AG10803 (cell line): ENCODE measurements around the gene SLC25A26.
"Not testable (repeated sequence)": the region's sequence is repeated elsewhere in the genome, so short reads cannot be mapped to it uniquely, and the experiment has no call there.

Experiments
- DNase-seq: peaks from one replicate; pipeline ENCODE4 v3.0.0; 2010; ENCODE audit warnings: low read depth
- H3K4me3 ChIP-seq: 2 replicates; pipeline ENCODE4 v1.5.1; 2011; ENCODE audit warnings: mild to moderate bottlenecking, low read length, control low read depth
- TF ChIP-seq, protein P1 (sequence below): conservative IDR thresholded peaks from 2 replicates; pipeline ENCODE4 v1.5.1; 2011; ENCODE audit warnings: mild to moderate bottlenecking, low read length, control low read depth, inconsistent platforms

SLC25A26 gene

DNA sequence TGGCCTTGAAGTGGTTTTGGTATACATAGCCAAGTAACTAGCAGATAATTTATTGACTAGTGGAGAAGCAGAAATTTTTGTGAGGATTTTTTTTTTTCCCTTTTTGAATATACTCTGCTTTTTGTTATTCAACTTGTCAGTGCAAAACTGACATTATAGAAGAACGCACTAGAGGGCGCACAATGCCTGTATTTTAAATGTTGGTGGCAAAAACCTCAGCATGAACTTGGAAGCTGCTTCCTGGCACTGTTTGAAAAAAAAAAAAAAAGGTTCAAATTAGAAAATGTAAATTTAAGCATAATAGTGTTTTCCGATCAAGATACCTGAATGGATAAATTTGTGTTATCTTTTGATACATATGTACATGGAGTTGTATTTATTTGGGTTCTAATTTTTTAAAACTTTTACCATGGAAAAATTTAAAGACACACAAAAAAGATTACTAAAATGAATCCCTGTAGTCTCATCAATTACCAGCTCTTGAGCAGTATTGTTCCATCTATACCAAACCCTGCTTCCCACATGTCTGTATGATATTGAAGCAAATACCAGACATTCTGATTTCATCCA, 56.0 kb downstream of the SLC25A26 start:
- H3K4me3 ChIP-seq: no peak overlapping the region
- DNase-seq: peak; percentile 76
- TF ChIP-seq, protein P1, sequence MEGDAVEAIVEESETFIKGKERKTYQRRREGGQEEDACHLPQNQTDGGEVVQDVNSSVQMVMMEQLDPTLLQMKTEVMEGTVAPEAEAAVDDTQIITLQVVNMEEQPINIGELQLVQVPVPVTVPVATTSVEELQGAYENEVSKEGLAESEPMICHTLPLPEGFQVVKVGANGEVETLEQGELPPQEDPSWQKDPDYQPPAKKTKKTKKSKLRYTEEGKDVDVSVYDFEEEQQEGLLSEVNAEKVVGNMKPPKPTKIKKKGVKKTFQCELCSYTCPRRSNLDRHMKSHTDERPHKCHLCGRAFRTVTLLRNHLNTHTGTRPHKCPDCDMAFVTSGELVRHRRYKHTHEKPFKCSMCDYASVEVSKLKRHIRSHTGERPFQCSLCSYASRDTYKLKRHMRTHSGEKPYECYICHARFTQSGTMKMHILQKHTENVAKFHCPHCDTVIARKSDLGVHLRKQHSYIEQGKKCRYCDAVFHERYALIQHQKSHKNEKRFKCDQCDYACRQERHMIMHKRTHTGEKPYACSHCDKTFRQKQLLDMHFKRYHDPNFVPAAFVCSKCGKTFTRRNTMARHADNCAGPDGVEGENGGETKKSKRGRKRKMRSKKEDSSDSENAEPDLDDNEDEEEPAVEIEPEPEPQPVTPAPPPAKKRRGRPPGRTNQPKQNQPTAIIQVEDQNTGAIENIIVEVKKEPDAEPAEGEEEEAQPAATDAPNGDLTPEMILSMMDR: peak; percentile 67

DNA sequence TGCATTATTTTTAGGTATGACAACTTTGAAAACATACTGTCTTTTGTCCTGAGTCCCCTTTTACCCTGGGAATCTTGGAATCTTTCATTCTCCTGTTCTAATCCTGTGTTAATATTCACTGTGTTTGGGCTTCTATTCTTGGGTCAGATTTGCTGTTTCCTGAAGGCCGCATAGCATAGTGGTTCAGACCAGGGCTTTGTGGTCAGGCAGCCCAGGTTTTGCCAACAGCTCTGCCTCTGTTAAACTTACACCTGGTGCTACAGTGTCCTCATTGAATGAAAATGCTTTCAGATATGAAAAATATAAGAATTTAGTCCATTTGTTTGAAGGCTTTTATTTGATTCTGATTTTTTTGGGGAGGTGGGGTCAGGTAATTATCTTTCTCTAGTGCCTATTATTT, 58.4 kb downstream of the SLC25A26 start:
- H3K4me3 ChIP-seq: no peak overlapping the region
- TF ChIP-seq, protein P1: no peak
- no peak for DNase-seq

DNA sequence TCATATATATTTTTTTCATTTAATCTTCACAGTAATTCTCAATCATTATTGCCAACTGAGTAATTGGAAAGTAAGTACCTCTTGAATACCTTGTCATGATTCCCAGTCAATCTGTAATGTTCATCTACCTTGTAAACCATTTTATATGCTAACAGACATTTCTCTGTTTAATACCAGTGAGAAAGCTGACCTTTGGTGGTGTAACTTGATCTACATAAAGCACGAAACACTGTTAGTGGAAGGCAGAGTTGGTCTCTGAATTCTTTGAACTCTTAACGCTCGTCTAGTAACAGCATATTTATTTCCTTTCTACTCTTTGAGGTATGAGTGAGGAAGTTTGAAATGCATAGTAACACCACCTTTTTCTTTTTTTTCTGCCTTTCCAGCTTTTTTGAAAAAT, 59.5 kb downstream of the SLC25A26 start:
- H3K4me3 ChIP-seq: no peak overlapping the region
- DNase-seq: no peak
- TF ChIP-seq, protein P1: no peak

GRCh38 chr3:66291922-66292321, 71.1 kb downstream of the SLC25A26 start:
- H3K4me3 ChIP-seq, DNase-seq: not testable (repeated sequence)

DNA sequence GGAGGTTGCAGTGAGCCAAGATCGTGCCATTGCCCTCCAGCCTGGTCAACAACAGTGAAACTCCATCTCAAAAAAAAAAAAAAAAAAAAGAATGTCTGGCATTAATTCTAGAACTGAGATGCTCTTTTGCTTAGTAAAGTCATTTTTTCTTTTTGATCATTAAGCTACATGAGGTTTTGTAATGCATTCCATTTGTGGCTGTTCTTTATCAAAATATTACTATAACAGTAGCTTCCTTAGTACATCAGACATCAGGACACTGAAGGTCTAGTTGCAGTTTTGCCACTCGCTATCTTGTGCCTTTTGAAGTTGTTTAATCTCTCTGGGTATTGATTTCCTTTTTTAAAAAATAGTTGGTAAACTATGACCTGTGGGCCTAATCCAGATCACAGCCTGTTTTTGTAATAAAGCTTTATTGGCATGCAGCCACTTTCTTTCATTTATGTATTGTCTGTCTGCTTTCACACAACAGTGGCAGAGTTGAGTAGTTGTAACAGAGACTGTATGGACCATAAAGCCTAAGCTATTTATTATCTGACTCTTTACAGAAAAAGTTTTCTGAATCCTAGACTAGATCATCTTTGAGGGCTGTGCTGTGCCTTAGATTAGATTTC, 76.6 kb downstream of the SLC25A26 start:
- TF ChIP-seq, protein P1: no peak
- H3K4me3 ChIP-seq: no peak overlapping the region
- peak; percentile 34 for DNase-seq

- H3K4me3 ChIP-seq: no peak overlapping the region
- TF ChIP-seq, protein P1: no peak
- DNase-seq: peak; percentile 29
Observed at GRCh38 chr3:66297900-66298299, 77.1 kb downstream of the SLC25A26 start.

- TF ChIP-seq, protein P1: no peak
- no peak for DNase-seq
Observed at GRCh38 chr3:66298591-66298990, 77.8 kb downstream of the SLC25A26 start.

DNA sequence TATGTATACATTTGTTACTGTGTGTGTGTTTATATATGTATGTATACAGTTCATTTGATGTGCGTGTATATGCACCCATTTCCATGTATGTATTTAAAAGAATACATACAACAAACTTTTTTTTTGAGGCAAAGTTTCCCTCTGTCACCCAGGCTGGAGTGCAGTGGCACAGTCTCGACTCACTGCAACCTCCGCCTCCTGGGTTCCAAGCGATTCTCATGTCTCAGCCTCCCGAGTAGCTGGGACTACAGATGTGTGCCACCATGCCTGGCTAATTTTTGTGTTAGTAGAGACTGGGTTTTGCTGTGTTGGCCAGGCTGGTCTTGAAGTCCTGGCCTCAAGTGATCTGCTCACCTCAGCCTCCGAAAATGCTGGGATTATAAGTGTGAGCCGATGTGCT, 78.3 kb downstream of the SLC25A26 start:
- DNase-seq, H3K4me3 ChIP-seq: not testable (repeated sequence)

More at GRCh38 chr3:66298591-66298990, 77.8 kb downstream of the SLC25A26 start:
- no peak overlapping the region for H3K4me3 ChIP-seq
